Fibroblast of skin of left biceps (primary cell): ENCODE results near the gene ECM1.
A peak's percentile ranks its signal among the peaks of the same experiment; 100 is the strongest.

Experiments used
- DNase-seq, 2 experiments: peaks; one replicate each; pipeline ENCODE4 v3.0.0-alpha.2; 2013; ENCODE audit warnings: low read depth in 2 of 2

The ECM1 gene

GRCh38 chr1:150558761-150559655 lies 51.1 kb downstream of the ECM1 start:
- DNase-seq = no peak

DNA sequence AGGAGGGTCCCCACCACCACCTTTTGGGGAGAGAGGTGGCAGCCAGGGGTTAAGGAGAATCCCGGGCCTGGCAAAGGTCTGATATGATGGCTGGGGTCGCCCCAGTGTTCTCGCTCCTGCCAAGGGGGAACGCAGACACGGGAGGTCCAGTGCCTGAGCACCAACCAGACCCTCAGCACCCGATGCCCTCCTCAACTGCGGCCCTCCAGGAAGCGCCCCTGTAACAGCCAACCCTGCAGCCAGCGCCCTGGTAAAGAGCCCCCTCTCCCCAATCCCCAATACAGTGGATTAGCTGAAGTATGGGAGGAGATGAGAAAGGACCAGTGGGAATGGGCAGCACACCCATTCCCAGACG lies 51.7 kb downstream of the ECM1 start:
- DNase-seq = no peak

DNA sequence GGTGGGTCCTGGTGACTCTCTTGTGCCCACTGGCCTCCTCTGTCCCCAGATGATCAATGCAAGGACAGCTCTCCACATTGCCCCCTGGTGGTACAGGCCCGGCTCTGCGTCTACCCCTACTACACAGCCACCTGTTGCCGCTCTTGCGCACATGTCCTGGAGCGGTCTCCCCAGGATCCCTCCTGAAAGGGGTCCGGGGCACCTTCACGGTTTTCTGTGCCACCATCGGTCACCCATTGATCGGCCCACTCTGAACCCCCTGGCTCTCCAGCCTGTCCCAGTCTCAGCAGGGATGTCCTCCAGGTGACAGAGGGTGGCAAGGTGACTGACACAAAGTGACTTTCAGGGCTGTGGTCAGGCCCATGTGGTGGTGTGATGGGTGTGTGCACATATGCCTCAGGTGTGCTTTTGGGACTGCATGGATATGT lies 52.1 kb downstream of the ECM1 start:
- no peak for DNase-seq

DNA sequence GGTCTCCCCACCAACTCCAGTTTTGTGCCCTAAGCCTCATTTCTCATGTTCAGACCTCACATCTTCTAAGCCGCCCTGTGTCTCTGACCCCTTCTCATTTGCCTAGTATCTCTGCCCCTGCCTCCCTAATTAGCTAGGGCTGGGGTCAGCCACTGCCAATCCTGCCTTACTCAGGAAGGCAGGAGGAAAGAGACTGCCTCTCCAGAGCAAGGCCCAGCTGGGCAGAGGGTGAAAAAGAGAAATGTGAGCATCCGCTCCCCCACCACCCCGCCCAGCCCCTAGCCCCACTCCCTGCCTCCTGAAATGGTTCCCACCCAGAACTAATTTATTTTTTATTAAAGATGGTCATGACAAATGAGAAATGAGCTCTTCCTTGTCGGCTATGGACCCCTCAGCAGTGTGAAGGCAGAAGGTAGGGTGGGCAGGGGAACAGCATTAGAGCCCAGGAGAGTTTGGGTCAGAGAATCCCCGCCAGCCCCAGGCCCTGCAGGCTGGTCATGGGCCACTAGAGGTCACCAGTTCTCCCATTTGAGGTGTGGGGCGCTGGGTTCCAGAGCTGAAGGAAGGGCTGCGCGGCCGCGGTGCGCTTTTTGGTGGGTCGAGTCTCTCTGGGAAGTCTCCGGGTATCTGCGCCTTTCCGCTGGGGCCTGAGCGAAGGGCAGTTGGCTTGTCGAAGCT lies 52.8 kb downstream of the ECM1 start:
- no peak for DNase-seq

DNA sequence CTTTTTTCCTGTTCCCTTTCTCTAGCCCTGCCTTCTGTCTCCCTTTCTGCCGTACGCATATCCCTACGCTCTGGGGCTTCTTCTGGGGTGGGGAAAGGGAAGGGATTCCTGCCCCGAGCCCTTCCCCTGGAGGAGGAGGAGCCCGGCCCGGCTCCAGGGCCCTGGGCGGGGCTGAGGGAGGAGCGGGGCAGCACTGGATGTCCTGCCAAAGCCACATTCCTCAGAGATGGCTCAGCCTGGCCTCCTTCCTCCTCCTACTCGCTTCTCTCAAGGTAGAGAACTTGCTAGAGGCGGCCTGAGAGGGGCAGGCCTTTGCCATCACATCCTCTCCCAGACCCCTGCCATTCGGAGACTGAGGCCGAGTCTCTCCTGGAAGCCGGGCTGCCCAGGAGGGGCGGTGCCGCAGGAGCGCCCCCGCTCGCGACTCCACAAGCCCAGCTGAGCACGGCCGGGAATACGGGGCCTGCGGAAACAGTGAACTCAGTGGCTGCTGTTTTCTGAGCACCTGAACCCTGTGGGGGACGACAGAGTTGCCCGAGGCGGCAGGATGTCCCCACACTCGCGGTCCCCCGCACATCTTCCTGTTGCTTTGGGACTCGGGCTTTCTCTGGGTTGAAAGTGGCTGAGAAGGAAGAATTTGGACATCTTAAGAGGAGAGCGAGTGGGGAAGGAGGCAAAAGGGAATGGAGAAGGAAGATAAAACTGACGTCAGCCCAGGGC lies 53.5 kb downstream of the ECM1 start:
- peak; percentile 97 to 98 for DNase-seq

DNA sequence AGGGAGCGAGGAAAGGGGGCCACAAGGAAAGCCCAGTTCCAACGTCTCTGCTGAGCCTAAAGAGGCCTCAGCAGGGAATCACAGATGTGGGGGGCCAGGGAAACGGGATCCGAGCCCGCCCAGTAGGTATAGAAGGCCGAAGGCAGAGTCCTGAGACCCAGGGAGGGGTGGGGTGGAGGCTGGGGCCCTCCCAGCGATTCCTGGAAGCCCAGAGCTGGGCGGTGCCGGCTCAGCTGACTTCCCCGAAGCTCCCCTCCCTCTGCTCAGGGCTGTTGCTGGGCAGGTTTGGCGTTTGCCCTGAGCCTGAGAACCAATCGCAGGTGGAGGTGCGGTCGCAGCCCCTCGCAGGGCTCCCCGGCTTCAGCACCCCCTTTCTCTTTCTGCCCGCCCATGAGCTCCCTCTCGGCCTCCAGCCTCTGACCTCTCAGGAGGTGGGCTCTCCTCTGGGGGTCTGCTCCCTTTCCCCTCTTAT lies 54.1 kb downstream of the ECM1 start:
- DNase-seq = peak; percentile 83 to 84

- DNase-seq = no peak
Observed at GRCh38 chr1:150562446-150563339, 54.8 kb downstream of the ECM1 start.
